NCI-H2171 (cell line): ENCODE data around the gene NENF.
"Not testable (repeated sequence)": the region's sequence is repeated elsewhere in the genome, so short reads cannot be mapped to it uniquely, and the experiment has no call there.

Experiments
- DNase-seq: peaks from one replicate; lab custom pipeline; 2025; lab: John Stamatoyannopoulos, UW

The NENF gene

GRCh38 chr1:212460376-212460775 is 27.7 kb downstream of the NENF start:
- DNase-seq: no peak

GRCh38 chr1:212461916-212462660 is 29.4 kb downstream of the NENF start:
- no peak for DNase-seq

GRCh38 chr1:212463565-212464285 is 31.0 kb downstream of the NENF start:
- peak; percentile 80 for DNase-seq

- DNase-seq: no peak
Measured at GRCh38 chr1:212465311-212465710, 32.6 kb downstream of the NENF start.

DNA sequence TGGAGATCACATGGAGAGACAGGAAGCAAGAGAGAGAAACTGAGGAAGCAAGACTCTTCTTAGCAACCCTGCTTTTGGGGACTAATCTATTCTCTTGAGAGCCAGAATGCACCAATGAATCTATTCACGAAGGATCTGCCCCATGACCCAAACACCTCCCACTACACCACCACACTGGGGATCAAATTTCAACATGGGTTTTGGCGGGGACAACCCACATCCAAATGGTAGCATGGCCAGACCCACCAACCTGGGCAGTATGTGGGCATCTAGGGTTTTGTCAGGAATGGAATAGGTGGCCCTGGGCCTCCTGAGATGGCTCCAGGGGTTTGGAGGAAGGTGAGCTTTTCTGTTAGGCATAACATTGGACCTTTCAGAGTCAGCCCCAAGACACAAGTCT is 33.7 kb downstream of the NENF start:
- no peak for DNase-seq

GRCh38 chr1:212466898-212467650 is 34.4 kb downstream of the NENF start:
- DNase-seq: no peak

DNA sequence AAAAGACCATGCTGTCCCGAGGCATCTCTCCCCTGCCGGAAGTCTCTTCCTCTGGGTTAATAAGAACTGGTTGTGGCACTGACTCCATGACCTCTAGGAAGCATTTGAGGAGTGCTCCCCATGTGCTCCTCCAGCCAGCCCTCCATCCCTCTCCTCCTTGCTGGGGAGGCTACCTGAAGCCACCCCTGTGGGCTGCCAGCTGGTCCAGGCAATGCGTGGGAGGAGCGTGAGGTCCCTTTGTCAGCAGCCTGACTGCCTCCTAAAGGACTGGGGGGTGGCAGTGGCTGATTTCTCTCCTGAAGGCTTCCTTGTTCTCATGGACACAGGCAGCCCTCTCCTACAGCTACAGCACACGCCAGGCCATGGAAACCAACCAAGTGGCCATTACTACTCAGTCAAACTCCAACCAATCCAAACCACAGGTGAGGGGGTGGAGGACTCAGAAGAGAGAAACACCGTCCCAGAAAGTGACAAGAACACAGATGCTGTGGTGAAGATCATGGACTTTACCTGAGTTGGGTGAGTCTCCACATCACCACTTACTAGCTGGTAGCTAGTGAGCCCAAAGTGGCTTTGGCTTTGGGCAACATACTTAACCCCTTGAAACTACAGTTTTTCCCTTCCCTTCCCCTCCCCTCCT is 35.2 kb downstream of the NENF start:
- no peak for DNase-seq

DNA sequence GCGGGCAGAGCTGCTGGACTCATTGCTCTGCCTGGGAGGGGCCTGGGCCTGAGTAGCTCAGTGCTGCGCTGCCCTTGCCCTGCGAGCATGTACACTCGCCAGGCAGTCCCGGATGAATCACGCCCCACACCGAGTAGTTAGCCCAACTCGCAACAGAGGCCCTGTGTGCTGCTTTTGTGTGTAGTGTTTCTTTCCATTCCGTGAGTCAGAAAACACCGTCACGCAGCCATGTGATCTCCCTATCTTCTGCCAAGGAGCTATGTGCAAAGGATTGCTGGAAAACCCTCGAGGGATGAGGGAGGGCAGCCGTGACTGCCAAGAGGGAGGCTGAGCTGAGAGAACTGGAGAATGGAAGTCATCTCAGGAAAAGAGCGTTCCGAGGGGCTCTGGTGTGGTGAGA is 37.3 kb downstream of the NENF start:
- no peak for DNase-seq

GRCh38 chr1:212471286-212471685 is 38.6 kb downstream of the NENF start:
- DNase-seq: no peak

- DNase-seq: no peak
Measured at GRCh38 chr1:212471891-212472675, 39.4 kb downstream of the NENF start.

DNA sequence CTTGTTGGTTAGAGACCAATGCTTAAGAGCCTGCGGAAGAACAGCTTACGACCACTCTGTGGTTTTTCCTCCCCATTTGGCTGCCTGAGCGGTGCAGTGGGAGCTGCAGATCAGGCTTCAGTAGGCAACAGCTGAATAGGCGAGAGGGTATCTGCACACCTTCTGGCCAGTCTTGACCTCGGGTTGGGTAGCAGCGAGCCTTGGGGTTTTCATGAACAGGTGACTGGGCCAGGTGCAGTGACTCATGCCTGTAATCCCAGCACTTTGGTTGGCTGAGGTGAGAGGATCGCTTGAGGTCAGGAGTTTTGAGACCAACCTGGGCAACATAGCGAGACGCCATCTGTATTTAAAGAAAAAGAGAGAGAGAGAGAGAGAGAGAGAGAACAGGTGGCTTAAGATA is 41.0 kb downstream of the NENF start:
- DNase-seq: no peak

GRCh38 chr1:212475151-212475550 is 42.4 kb downstream of the NENF start:
- DNase-seq: no peak

DNA sequence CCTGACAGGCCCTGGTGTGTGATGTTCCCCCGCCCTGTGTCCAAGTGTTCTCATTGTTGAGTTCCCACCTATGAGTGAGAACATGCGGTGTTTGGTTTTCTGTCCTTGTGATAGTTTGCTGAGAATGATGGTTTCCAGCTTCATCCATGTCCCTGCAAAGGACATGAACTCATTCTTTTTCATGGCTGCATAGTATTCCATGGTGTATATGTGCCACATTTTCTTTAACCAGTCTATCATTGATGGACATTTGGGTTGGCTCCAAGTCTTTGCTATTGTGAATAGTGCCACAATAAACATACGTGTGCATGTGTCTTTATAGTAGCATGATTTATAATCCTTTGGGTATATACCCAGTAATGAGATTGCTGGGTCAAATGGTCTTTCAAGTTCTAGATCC is 43.1 kb downstream of the NENF start:
- DNase-seq: not testable (repeated sequence)

- DNase-seq: peak; percentile 82
Measured at GRCh38 chr1:212477014-212477679, 44.4 kb downstream of the NENF start.

GRCh38 chr1:212477680-212478466 is 45.2 kb downstream of the NENF start:
- no peak for DNase-seq

DNA sequence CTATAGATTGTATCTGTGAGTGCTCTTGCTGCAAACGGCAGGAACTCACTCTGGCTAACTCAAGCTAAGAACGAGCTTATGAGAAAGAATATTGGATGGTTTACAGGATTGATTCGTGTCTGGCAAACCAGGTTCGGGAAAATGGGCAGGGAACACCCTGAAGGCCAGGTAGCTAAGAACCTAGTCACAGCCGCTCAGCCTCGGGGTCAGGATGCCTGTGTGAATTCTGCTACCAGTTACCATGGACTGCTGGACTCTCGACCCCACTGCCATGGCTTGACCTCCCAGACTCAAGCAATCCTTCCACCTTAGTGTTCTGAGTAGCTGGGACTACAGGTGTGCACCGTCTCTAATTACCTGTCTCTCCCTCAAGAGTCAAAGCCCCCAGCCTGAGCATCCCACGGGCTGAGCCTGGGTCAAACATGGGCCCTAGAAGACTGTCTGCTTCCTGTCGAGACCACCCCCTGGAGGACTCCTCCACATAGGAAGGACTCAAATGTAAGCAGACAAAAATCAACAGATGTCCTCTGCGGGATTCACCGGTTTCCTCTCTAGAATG is 45.8 kb downstream of the NENF start:
- DNase-seq: no peak

DNA sequence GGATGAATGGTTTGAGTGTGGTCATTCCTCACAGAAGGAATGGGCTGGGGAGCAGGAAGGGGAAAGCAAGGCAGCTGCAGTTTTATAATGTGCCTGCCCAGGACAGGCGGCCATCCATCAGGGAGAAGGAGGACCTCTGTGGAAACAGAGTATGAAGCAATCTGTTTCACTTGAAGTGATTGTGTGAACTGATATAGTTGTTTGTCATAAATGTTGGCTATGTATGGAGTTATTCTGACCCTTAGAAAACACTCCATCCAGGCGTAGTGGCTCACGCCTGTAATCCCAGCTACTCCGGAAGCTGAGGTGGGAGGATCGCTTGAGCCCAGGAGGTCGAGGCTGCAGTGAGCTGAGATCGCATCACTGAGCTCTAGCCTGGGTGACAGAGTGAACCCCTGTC is 46.5 kb downstream of the NENF start:
- no peak for DNase-seq

DNA sequence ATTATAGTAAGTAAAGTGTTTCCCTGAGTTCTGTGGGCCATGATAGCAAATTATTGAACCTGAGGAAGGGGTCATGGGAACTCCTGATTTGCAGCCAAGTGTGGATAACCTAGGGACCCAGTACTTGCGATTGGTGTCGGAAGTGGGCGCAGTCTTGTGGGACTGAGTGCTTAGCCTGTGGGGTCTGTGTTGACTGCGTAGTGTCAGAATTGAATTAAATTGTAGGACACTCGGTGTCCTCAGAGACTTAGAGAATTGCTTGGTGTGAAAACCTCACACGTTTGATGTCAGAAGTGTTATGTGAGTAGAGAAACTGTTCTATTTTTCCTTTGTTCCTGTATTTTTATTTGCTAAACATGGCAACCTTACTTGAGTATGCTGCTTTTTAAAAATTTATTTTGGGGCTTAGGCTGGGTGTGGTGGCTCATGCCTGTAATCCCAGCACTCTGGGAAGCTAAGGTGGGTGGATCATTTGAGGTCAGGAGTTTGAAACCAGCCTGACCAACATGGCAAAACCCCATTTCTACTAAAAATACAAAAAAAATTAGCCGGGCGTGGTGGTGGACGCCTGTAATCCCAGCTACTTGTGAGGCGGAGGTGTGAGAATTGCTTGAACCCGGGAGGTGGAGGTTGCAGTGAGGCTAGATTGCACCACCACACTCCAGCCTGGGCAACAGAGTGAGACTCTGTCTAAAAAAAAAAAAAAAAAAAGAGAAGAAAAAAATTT is 48.2 kb downstream of the NENF start:
- not testable (repeated sequence) for DNase-seq

DNA sequence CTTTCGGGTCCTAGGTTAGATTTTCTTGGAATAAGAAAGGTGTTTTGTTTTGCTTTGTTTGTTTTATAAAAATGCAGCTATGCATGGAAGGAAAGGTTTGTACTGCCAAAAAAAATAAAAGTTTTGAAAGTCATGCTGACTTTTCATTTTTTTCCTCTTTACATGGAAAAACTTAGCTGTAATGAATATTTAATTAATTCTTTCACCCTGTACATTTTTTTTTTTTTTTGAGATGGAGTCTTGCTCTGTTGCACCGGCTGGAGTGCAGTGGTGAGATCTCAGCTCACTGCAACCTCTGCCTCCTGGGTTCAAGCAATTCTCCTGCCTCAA is 48.7 kb downstream of the NENF start:
- DNase-seq: no peak
